ENCODE data around the gene TRIM59. TPM values are rescaled to one million over a fixed set of nuclear protein-coding genes. Genes with fewer than 3 reads are reported as not detected.

The TRIM59 gene
- total and polyA plus RNA-seq, 10 of the 15 experiments (the other 5 are each of a cell fraction or from before 2014, with no cell fraction given) = 14.4 to 105 (median 33.3) TPM

DNA sequence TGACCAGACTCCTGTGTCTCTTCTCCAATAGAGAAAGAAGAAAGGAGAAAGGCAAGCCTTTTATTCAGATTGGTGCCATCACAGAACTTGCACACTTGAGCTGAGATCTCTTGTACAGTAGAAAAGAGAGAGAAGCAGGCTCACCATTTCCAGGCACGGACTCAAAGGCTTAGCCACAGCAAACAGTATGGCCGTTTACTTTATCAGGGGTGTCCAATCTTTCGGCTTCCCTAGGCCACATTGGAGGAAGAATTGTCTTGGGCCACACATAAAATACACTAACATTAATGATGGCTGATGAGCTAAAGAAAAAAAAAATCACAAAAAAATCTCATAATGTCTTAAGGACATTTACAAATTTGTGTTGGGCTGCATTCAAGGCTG is 55.6 kb downstream of the TRIM59 start:
- H2AFZ ChIP-seq (ENCODE audit: control insufficient read depth, low read depth, low read length) = no peak overlapping the region
- TF ChIP-seq CBX5 (IDR thresholded peaks at IDR 0.05; ENCODE audit: low read depth) = no peak
- no peak for TF ChIP-seq NR2C2 (IDR thresholded peaks at IDR 0.05; ENCODE audit: borderline replicate concordance, control insufficient read depth, insufficient read length, low read depth)
- TF ChIP-seq NR2F1 (conservative IDR thresholded peaks at IDR 0.05) = no peak
- TF ChIP-seq, protein P1, sequence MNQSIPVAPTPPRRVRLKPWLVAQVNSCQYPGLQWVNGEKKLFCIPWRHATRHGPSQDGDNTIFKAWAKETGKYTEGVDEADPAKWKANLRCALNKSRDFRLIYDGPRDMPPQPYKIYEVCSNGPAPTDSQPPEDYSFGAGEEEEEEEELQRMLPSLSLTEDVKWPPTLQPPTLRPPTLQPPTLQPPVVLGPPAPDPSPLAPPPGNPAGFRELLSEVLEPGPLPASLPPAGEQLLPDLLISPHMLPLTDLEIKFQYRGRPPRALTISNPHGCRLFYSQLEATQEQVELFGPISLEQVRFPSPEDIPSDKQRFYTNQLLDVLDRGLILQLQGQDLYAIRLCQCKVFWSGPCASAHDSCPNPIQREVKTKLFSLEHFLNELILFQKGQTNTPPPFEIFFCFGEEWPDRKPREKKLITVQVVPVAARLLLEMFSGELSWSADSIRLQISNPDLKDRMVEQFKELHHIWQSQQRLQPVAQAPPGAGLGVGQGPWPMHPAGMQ (IDR thresholded peaks at IDR 0.05; ENCODE audit: borderline replicate concordance) = no peak
- no peak for TF ChIP-seq BRCA1 (IDR thresholded peaks at IDR 0.05; ENCODE audit: low read depth, low read length)
- TF ChIP-seq, protein P2, sequence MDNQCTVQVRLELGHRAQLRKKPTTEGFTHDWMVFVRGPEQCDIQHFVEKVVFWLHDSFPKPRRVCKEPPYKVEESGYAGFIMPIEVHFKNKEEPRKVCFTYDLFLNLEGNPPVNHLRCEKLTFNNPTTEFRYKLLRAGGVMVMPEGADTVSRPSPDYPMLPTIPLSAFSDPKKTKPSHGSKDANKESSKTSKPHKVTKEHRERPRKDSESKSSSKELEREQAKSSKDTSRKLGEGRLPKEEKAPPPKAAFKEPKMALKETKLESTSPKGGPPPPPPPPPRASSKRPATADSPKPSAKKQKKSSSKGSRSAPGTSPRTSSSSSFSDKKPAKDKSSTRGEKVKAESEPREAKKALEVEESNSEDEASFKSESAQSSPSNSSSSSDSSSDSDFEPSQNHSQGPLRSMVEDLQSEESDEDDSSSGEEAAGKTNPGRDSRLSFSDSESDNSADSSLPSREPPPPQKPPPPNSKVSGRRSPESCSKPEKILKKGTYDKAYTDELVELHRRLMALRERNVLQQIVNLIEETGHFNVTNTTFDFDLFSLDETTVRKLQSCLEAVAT (IDR thresholded peaks at IDR 0.05) = no peak
- no peak for TF ChIP-seq TARDBP (IDR thresholded peaks at IDR 0.05; ENCODE audit: borderline replicate concordance)
- intact Hi-C loops (cut with micrococcal nuclease; ENCODE audit: unreplicated experiment) (no loop called here), in situ Hi-C loops (cut with MboI) (no loop called here)
- no peaks in the 10 kb centered on the region for H4K20me1 ChIP-seq (ENCODE audit: control insufficient read depth, insufficient read depth)
- H3K4me1 ChIP-seq (ENCODE audit: control insufficient read depth, insufficient read depth, low read length) = peaks cover 3% of the 10 kb centered on the region; the same call in 1 of the 2 replicates
- DNase-seq (ENCODE audit: low read depth, low spot score) (no peak), ATAC-seq (no peak), FAIRE-seq (no peak)
- no peak overlapping the region for H3K4me3 ChIP-seq
- H3K27ac ChIP-seq (ENCODE audit: control insufficient read depth, insufficient read depth) = no peak overlapping the region
- no peaks in the 10 kb centered on the region for H3K36me3 ChIP-seq (ENCODE audit: control insufficient read depth in 2 of 2, insufficient read depth in 2 of 2, low read length in 1 of 2)
- H3K4me2 ChIP-seq (ENCODE audit: control insufficient read depth, insufficient read depth) = no peak overlapping the region
- SMC1A ChIA-PET (ENCODE audit: uncharacterized antibody, unreplicated experiment) = interaction anchor here (0.8 to 1.6 kb wide), 5 partner anchors 16 to 356 kb away, joined by 3 to 4 read pairs (median 4); no protein-coding TSS in a partner anchor
- no peak overlapping the region for H3K9ac ChIP-seq (ENCODE audit: control insufficient read depth, insufficient read depth, low read length)
- 97% methylated on average over 3 of the region's 3 CpGs for WGBS (ENCODE audit: insufficient coverage, insufficient replicate concordance, low lambda C conversion rate, missing lambda C conversion rate)
- no TSS peak for BruUV-seq (replicated peaks)
- RAD21 ChIA-PET (ENCODE audit: unreplicated experiment) = interaction anchor here (0.6 kb wide), 1 partner anchor 20 kb away, joined by 3 read pairs; no protein-coding TSS in a partner anchor
- H3K79me2 ChIP-seq (ENCODE audit: control insufficient read depth, insufficient read depth, low read length) = peaks cover 25% of the 10 kb centered on the region
- H3K27me3 ChIP-seq (replicated peaks in 1 of 2; ENCODE audit: control insufficient read depth in 2 of 2, insufficient read depth in 2 of 2, low read length in 1 of 2) = no peaks in the 10 kb centered on the region
- H3K9me3 ChIP-seq (replicated peaks; ENCODE audit: control insufficient read depth, insufficient read depth, low read length) = no peaks in the 10 kb centered on the region
- POLR2A ChIA-PET = interaction anchor here (1.2 to 2.8 kb wide), 2 partner anchors 16 to 56 kb away, joined by 3 to 8 read pairs; partner anchors contain the start of gene TRIM59
- CTCF ChIA-PET = interaction anchor here (1.0 to 1.7 kb wide), 4 partner anchors 14 to 361 kb away, joined by 3 to 9 read pairs (median 4); no protein-coding TSS in a partner anchor
